Measurements from ENCODE around the gene C2orf49.

C2orf49 gene

GRCh38 chr2:105391763-105392662 lies 54.7 kb downstream of the C2orf49 start:
- Histone ChIP-seq H3K4me3 (ENCODE audit: low read depth, low read length) (no peak overlapping the region), H3K9me3 (ENCODE audit: control insufficient read depth, low read length) (no peaks in the 10 kb centered on the region), H3K36me3 (ENCODE audit: control insufficient read depth, insufficient read depth, low read length) (no peaks in the 10 kb centered on the region), H3K27ac (no peak overlapping the region), H2AFZ (no peak overlapping the region), H3K9ac (no peak overlapping the region), H3K79me2 (no peaks in the 10 kb centered on the region), H3K4me1 (no peaks in the 10 kb centered on the region), H3K27me3 (ENCODE audit: control insufficient read depth, insufficient read depth, low read length) (no peaks in the 10 kb centered on the region), H3K4me2 (ENCODE audit: low read length) (no peak overlapping the region)
- no peak for TF ChIP-seq CTCF (IDR thresholded peaks at IDR 0.05)

GRCh38 chr2:105393373-105394055 lies 56.2 kb downstream of the C2orf49 start:
- H3K4me1 ChIP-seq, result no peaks in the 10 kb centered on the region
- H2AFZ ChIP-seq, result no peak overlapping the region
- no peaks in the 10 kb centered on the region for H3K36me3 ChIP-seq (ENCODE audit: control insufficient read depth, insufficient read depth, low read length)
- H3K4me2 ChIP-seq (ENCODE audit: low read length), result no peak overlapping the region
- no peaks in the 10 kb centered on the region for H3K79me2 ChIP-seq
- no peaks in the 10 kb centered on the region for H3K27me3 ChIP-seq (ENCODE audit: control insufficient read depth, insufficient read depth, low read length)
- no peak overlapping the region for H3K9ac ChIP-seq
- H3K4me3 ChIP-seq (ENCODE audit: low read depth, low read length), result no peak overlapping the region
- no peak overlapping the region for H3K27ac ChIP-seq
- no peak for TF ChIP-seq CTCF (IDR thresholded peaks at IDR 0.05)
- H3K9me3 ChIP-seq (ENCODE audit: control insufficient read depth, low read length), result no peaks in the 10 kb centered on the region

- Histone ChIP-seq H3K36me3 (ENCODE audit: control insufficient read depth, insufficient read depth, low read length) (no peaks in the 10 kb centered on the region), H3K27me3 (ENCODE audit: control insufficient read depth, insufficient read depth, low read length) (peaks cover 2% of the 10 kb centered on the region), H3K9ac (no peak overlapping the region), H3K27ac (no peak overlapping the region), H3K79me2 (no peaks in the 10 kb centered on the region), H3K4me2 (ENCODE audit: low read length) (no peak overlapping the region), H3K9me3 (ENCODE audit: control insufficient read depth, low read length) (no peaks in the 10 kb centered on the region), H3K4me1 (no peaks in the 10 kb centered on the region), H3K4me3 (ENCODE audit: low read depth, low read length) (no peak overlapping the region), H2AFZ (no peak overlapping the region)
- TF ChIP-seq CTCF (IDR thresholded peaks at IDR 0.05), result no peak
Observed at GRCh38 chr2:105394951-105395611, 57.7 kb downstream of the C2orf49 start.

GRCh38 chr2:105395691-105396090 lies 58.4 kb downstream of the C2orf49 start:
- H3K4me2 ChIP-seq (ENCODE audit: low read length), result no peak overlapping the region
- no peaks in the 10 kb centered on the region for H3K4me1 ChIP-seq
- TF ChIP-seq CTCF (IDR thresholded peaks at IDR 0.05), result no peak
- peaks cover 2% of the 10 kb centered on the region for H3K27me3 ChIP-seq (ENCODE audit: control insufficient read depth, insufficient read depth, low read length)
- H3K79me2 ChIP-seq, result no peaks in the 10 kb centered on the region
- H3K9me3 ChIP-seq (ENCODE audit: control insufficient read depth, low read length), result no peaks in the 10 kb centered on the region
- H3K36me3 ChIP-seq (ENCODE audit: control insufficient read depth, insufficient read depth, low read length), result no peaks in the 10 kb centered on the region
- H2AFZ ChIP-seq, result no peak overlapping the region
- H3K27ac ChIP-seq, result no peak overlapping the region
- H3K4me3 ChIP-seq (ENCODE audit: low read depth, low read length), result no peak overlapping the region
- no peak overlapping the region for H3K9ac ChIP-seq

Measured in parathyroid adenoma (tissue), 2 donors.